GM10847 (cell line): Measurements from ENCODE around the gene PCDHB8.
"Not testable (repeated sequence)": the region's sequence is repeated elsewhere in the genome, so short reads cannot be mapped to it uniquely, and the experiment has no call there.

Source experiments
- POLR2A ChIP-seq: IDR thresholded peaks from 2 replicates; pipeline ENCODE4 v1.6.1; 2011; ENCODE audit not compliant: insufficient read length; ENCODE audit errors: extremely low read depth

PCDHB8 gene

DNA sequence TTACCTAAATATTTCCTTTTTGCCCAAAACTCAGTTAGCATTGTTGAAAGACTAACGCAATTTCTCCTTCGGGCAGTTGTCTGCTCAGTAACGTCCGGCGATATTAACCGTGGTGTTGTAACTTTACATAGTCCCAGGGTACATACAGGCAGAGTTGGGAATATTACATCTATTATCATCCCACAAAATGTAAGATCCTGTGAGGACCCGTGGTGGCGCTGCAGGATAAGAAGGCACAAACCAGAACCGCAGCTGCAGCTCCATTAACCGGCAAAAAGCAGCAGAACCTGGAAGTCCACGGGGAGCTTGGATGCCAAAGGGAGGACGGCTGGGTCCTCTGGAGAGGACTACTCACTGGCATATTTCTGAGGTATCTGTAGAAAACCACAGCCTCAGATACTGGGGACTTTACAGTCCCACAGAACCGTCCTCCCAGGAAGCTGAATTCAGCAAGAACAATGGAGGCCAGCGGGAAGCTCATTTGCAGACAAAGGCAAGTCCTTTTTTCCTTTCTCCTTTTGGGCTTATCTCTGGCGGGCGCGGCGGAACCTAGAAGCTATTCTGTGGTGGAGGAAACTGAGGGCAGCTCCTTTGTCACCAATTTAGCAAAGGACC, at the start of gene PCDHB8:
Gene PCDHB8 (plus strand): TSS at position 214 of the 615 bp plus-strand sequence. CDS start 245 bp downstream, at position 459.
- TF ChIP-seq POLR2A, result not testable (repeated sequence)

GRCh38 chr5:141135030-141135717, 42.4 kb upstream of the PCDHB8 start, which contains the start of gene PCDHB5:
Gene PCDHB5, plus strand, starts transcription at chr5:141135206. Its CDS starts 229 bp downstream, at chr5:141135435.
- no peak for TF ChIP-seq POLR2A

GRCh38 chr5:141135718-141136266, 41.8 kb upstream of the PCDHB8 start:
- TF ChIP-seq POLR2A, result no peak

GRCh38 chr5:141149812-141150211, 27.8 kb upstream of the PCDHB8 start, which contains the start of gene PCDHB6:
Gene PCDHB6, plus strand, starts transcription at chr5:141150057. Its CDS starts 201 bp downstream, at chr5:141150258.
- TF ChIP-seq POLR2A, result no peak

DNA sequence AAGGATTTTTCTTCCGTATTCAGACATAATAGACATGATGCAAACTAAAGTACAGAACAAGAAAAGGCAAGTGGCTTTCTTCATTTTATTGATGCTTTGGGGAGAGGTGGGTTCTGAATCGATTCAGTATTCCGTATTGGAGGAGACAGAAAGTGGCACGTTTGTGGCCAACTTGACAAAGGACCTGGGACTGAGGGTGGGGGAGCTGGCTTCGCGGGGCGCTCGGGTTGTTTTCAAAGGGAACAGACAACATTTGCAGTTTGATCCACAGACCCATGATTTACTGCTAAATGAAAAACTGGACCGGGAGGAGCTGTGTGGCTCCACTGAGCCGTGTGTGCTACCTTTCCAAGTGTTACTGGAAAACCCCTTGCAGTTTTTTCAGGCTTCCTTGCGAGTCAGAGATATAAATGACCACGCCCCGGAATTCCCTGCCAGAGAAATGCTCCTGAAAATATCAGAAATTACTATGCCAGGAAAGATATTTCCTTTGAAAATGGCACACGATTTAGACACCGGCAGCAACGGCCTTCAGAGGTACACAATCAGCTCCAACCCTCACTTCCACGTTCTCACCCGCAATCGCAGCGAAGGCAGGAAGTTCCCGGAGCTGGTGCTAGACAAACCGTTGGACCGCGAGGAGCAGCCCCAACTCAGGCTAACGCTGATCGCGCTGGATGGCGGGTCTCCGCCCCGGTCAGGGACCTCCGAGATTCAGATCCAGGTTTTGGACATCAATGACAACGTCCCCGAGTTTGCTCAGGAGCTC, 27.2 kb upstream of the PCDHB8 start:
- TF ChIP-seq POLR2A, result no peak

GRCh38 chr5:141150993-141151325, 26.6 kb upstream of the PCDHB8 start:
- no peak for TF ChIP-seq POLR2A

- TF ChIP-seq POLR2A, result no peak
Observed at GRCh38 chr5:141155540-141156374, 21.8 kb upstream of the PCDHB8 start.

DNA sequence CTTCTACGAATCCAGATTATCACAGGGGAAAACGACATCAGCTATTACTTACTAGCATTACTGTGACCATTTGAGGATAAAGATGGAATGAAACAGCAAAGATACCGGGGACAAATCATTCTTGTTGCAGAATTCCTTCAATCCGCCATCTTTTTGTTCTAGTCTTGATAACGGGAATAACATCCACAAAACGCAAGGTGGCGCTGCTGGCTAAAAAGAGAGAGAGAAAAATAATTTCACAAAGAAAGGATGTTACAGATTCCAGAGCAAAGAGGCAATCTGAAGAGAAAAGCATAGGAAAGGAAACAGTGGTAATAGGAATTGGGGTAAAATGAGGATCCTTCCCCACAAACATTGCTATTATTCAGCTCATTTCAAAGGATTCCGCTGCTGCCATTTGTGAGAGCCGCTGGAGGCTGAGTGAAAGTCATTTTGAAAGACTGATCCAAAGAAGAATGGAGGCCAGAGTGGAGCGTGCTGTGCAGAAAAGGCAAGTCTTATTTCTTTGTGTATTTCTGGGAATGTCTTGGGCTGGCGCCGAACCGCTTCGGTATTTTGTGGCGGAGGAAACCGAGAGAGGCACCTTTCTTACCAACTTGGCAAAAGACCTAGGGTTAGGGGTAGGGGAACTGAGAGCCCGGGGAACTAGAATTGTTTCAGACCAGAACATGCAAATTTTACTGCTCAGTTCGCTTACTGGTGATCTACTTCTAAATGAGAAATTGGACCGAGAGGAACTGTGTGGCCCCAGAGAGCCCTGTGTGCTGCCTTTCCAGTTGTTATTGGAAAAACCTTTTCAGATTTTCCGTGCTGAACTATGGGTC, 5.0 kb upstream of the PCDHB8 start, which contains the start of gene PCDHB7:
Gene PCDHB7 (plus strand): TSS at position 264 of the 824 bp plus-strand sequence. CDS start 192 bp downstream, at position 456.
- TF ChIP-seq POLR2A, result no peak

- TF ChIP-seq POLR2A, result no peak
Observed at GRCh38 chr5:141175933-141176332, 1.7 kb upstream of the PCDHB8 start.

DNA sequence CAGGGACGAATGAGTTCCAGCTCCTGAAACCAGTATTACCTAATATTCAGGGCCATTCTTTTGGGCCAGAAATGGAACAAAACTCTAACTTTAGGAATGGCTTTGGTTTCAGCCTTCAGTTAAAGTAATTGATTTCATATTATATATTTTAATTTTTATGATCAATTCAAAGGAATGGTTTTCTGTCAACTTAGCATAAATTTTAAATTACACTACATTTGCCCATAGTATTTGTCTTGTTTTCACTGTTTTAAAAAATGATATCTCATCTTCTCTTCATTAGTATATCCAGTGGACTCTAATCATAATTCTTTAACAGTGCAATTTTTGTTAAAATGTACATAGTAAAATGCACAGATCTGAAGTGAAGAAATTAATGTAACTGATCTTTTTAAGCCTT, 2.7 kb downstream of the PCDHB8 start:
- TF ChIP-seq POLR2A, result no peak

DNA sequence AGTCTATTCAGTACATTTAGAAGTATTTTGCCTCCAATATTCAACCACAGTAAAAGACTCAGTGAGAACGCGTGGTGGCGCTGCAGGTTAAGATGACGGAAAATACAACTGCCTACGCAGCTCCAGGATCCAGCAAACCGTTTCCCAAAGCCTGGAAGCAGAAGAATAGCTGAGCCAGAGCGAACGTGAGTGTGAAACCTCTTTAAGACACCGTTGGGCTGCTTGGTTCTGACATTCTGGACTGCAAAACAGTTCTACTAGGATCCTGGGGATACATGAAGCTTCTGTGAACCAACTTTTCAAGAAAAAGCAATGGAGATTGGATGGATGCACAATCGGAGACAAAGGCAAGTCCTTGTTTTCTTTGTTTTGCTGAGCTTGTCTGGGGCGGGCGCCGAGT, 4.7 kb downstream of the PCDHB8 start, which contains the start of gene PCDHB16:
Gene PCDHB16 (plus strand): TSS at position 140 of the 400 bp plus-strand sequence. CDS start 173 bp downstream, at position 313.
- TF ChIP-seq POLR2A, result no peak

DNA sequence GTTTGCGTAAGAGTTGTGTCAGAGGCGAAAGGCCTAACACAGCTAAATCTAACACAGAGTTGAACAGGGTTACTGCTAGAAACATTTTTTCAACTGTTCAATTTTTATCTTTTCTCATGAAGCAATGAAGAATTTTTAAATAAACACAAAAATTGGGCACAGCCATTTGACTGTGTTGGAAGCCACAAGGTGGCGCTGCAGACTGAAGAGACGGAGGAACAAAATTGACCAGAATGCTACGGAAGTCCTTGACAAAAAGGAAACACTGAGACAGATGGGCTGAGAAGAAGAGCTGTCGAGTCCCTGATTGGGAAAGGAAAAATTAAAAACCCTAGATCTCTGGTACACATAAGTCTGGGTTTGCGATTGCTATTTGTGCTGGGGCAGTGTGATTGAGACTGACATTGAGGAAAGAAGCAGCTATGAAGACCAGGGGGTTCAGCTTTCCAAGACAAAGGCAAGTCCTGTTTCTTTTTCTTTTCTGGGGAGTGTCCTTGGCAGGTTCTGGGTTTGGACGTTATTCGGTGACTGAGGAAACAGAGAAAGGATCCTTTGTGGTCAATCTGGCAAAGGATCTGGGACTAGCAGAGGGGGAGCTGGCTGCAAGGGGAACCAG, 9.4 kb downstream of the PCDHB8 start, which contains the start of gene PCDHB9:
Gene PCDHB9 (plus strand): TSS at position 265 of the 616 bp plus-strand sequence. CDS start 158 bp downstream, at position 423.
- no peak for TF ChIP-seq POLR2A

DNA sequence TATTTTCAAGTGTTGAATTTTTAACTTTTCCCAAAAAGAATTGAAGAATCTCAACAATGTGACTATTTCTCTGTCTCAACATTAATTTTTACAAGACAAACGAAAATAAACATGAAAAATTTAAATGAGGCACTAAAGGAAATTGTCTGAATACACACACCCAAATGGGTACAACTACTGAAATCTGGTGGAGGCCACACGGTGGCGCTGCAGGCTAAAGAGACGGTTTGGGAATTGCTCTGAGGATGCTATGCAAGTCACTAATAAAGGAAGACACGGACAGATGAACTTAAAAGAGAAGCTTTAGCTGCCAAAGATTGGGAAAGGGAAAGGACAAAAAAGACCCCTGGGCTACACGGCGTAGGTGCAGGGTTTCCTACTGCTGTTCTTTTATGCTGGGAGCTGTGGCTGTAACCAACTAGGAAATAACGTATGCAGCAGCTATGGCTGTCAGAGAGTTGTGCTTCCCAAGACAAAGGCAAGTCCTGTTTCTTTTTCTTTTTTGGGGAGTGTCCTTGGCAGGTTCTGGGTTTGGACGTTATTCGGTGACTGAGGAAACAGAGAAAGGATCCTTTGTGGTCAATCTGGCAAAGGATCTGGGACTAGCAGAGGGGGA, 14.6 kb downstream of the PCDHB8 start, which contains the start of gene PCDHB10:
Gene PCDHB10 (plus strand): TSS at position 244 of the 616 bp plus-strand sequence. CDS start 200 bp downstream, at position 444.
- no peak for TF ChIP-seq POLR2A
